Panc1 (cell line): ENCODE results near the gene C1RL. TPM values are rescaled to one million over a fixed set of nuclear protein-coding genes. Genes with fewer than 3 reads are reported as not detected.

ENCODE experiments used
- ATAC-seq: fragments of 200-7000 bp; cut with Tn5 transposase; 2 replicates; pipeline ENCODE4 v1.9.1; 2020; ENCODE audit warnings: mild to moderate bottlenecking, moderate library complexity
- BruUV-seq: library from RNA; stranded (reverse); fragments of 400-500 nt; replicated peaks from 2 replicates; lab custom pipeline; 2021; lab: Mats Ljungman, UMichigan
- CTCF ChIA-PET: fragments of 300-600 bp; sonication (Branson Sonifier 250); formaldehyde crosslinking; loops from one replicate; lab custom pipeline; 2022; ENCODE audit warnings: antibody characterized with exemption; lab: Charles Lee
- POLR2A ChIA-PET: fragments of 300-600 bp; sonication (Branson Sonifier 250); formaldehyde crosslinking; loops from one replicate; lab custom pipeline; 2022; ENCODE audit warnings: antibody characterized with exemption; lab: Charles Lee
- DNase-seq: peaks from one replicate; pipeline ENCODE4 v3.0.0-alpha.2; 2010; ENCODE audit warnings: low read depth, low spot score
- H3K27ac ChIP-seq: 2 replicates; pipeline ENCODE4 v1.5.1; 2011; ENCODE audit warnings: mild to moderate bottlenecking, low read length, inconsistent platforms
- H3K27me3 ChIP-seq: fragments of 200-500 bp; sonication (Bioruptor generic); 2 replicates; pipeline ENCODE4 v1.6.0; 2014; ENCODE audit warnings: low read length, inconsistent platforms; ENCODE audit not compliant: control insufficient read depth, insufficient read depth
- H3K36me3 ChIP-seq: fragments of 200-500 bp; sonication (Bioruptor generic); 2 replicates; pipeline ENCODE4 v1.5.1; 2014; ENCODE audit warnings: inconsistent platforms, mild to moderate bottlenecking, low read length, moderate library complexity; ENCODE audit not compliant: control insufficient read depth, insufficient read depth
- H3K4me1 ChIP-seq: 2 replicates; pipeline ENCODE4 v1.5.1; 2011; ENCODE audit warnings: inconsistent platforms, mild to moderate bottlenecking, low read length, moderate library complexity; ENCODE audit not compliant: control insufficient read depth, insufficient read depth
- H3K4me3 ChIP-seq, 2 experiments: 2 replicates each; pipeline ENCODE4 v1.5.1; 2011 to 2012; ENCODE audit warnings: low read depth in 2 of 2, low read length in 2 of 2, mild to moderate bottlenecking in 2 of 2, inconsistent platforms in 1 of 2, moderate library complexity in 1 of 2
- H3K9me3 ChIP-seq: fragments of 200-500 bp; sonication (Bioruptor generic); 2 replicates; pipeline ENCODE4 v1.5.1; 2014; ENCODE audit warnings: low read depth, mild to moderate bottlenecking, inconsistent platforms, low read length, moderate library complexity; ENCODE audit not compliant: control insufficient read depth, insufficient read depth
- CTCF ChIP-seq: fragments of 450-650 bp; IDR thresholded peaks from 2 replicates; pipeline ENCODE4 v1.5.1; 2017; ENCODE audit warnings: mild to moderate bottlenecking
- POLR2AphosphoS5 ChIP-seq: IDR thresholded peaks from 2 replicates; pipeline ENCODE4 v1.6.1; 2012; ENCODE audit warnings: mild to moderate bottlenecking, low read depth, low read length, moderate library complexity
- REST ChIP-seq, 2 experiments: IDR thresholded peaks; 2 replicates each; pipeline ENCODE4 v1.6.1; 2011 to 2012; ENCODE audit warnings: low read depth in 2 of 2, control low read depth in 1 of 2, low read length in 1 of 2, mild to moderate bottlenecking in 1 of 2, moderate library complexity in 1 of 2; ENCODE audit not compliant: insufficient read depth in 1 of 2
- SIN3A ChIP-seq: IDR thresholded peaks from 2 replicates; pipeline ENCODE4 v1.6.1; 2012; ENCODE audit warnings: low read depth, mild to moderate bottlenecking, low read length, moderate library complexity, borderline replicate concordance; ENCODE audit not compliant: insufficient read depth
- TCF7L2 ChIP-seq: IDR thresholded peaks from 2 replicates; pipeline ENCODE4 v1.6.1; 2011; ENCODE audit warnings: mild to moderate bottlenecking, low read depth, low read length, inconsistent platforms
- in situ Hi-C: cut with HindIII; loops from 2 replicates; pipeline ENCODE4 v1.10.0; 2016; ENCODE audit warnings: low sequenced_read_pairs, low pct_unique_long_range_greater_than_20kb
- intact Hi-C: fragments of 100-400 bp; cut with micrococcal nuclease; formaldehyde crosslinking; loops from one replicate; pipeline ENCODE4 v1.10.0; 2022; ENCODE audit not compliant: unreplicated experiment
- total RNA-seq: library from RNA; stranded (reverse); gene quantifications from one replicate; pipeline ENCODE4 v1.2.1, GENCODE V29; 2021; ENCODE audit not compliant: unreplicated experiment

Gene C1RL
- total RNA-seq, 1 experiment from 2014 or later: 10.7 TPM

DNA sequence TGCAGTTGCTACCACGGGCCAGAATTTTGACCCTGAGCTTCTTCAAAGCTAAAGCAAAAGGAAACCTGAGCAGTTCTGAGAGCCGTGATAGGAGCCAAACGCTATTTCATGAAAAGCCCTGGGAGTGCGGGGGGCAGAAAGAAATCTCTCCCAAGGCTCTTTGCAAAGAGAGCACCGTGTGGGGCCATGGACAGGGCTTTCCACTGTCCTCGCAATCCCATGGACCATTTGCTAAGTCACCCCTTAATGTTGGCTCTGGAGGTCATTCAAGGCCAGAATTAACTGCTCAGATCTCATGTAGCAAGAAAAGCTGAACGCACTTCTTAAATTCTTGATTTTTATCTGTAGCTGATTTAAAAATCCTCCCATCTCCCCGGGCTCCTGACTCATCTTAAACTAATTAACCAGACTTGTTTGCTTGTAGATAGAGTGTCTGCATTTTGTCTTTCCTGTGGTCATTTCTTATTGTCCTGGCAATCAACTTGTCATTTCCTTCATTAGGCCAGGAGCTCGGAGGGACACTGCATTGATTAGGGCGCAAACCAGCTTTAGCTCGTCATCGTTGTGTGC is 46.0 kb upstream of the C1RL start:
- BruUV-seq: no TSS peak
- H3K36me3 ChIP-seq: no peaks in the 10 kb centered on the region
- no peaks in the 10 kb centered on the region for H3K9me3 ChIP-seq
- TF ChIP-seq CTCF (no peak), REST (IDR thresholded peaks at IDR 0.05; ENCODE audit: insufficient read depth in 1 of 2, low read depth in 2 of 2, low read length in 1 of 2) (no peak), TCF7L2 (no peak), SIN3A (no peak), POLR2AphosphoS5 (no peak)
- intact Hi-C loops (no loop called here), in situ Hi-C loops (no loop called here)
- ChIA-PET CTCF (no interaction called here), POLR2A (no interaction called here)
- no peaks in the 10 kb centered on the region for H3K27me3 ChIP-seq
- H3K27ac ChIP-seq: no peak overlapping the region
- DNase-seq (no peak), ATAC-seq (no peak)
- H3K4me3 ChIP-seq: no peak overlapping the region
- H3K4me1 ChIP-seq: no peaks in the 10 kb centered on the region

GRCh38 chr12:7154042-7154441 is 45.0 kb upstream of the C1RL start:
- H3K27me3 ChIP-seq: no peaks in the 10 kb centered on the region
- H3K9me3 ChIP-seq: no peaks in the 10 kb centered on the region
- no peak overlapping the region for H3K27ac ChIP-seq
- H3K4me3 ChIP-seq: no peak overlapping the region
- TF ChIP-seq TCF7L2 (no peak), REST (IDR thresholded peaks at IDR 0.05; ENCODE audit: insufficient read depth in 1 of 2, low read depth in 2 of 2, low read length in 1 of 2) (no peak)
- H3K36me3 ChIP-seq: no peaks in the 10 kb centered on the region
- ChIA-PET CTCF (no interaction called here), POLR2A (interaction anchor here (0.6 kb wide), 1 partner anchor 933 kb away, joined by 6 read pairs; no protein-coding TSS in a partner anchor)
- ATAC-seq (no peak), DNase-seq (no peak)
- no peaks in the 10 kb centered on the region for H3K4me1 ChIP-seq
- no TSS peak for BruUV-seq
- intact Hi-C loops (no loop called here), in situ Hi-C loops (no loop called here)
